GDM1 (cell line): ENCODE data around the gene SLC12A8.

Experiments used
- DNase-seq: peaks from one replicate; lab custom pipeline; 2025; lab: John Stamatoyannopoulos, UW

SLC12A8 gene

GRCh38 chr3:125212509-125213363 lies at the start of gene SLC12A8:
Gene SLC12A8, minus strand, starts transcription at chr3:125212748. Its CDS starts 1,399 bp downstream, at chr3:125211349.
- DNase-seq, result no peak

- no peak for DNase-seq
Measured at GRCh38 chr3:125262161-125262560, 49.6 kb upstream of the SLC12A8 start.

GRCh38 chr3:125261031-125261430 lies 48.5 kb upstream of the SLC12A8 start:
- DNase-seq, result no peak

- DNase-seq, result no peak
Measured at GRCh38 chr3:125260158-125260557, 47.6 kb upstream of the SLC12A8 start.

- peak; percentile 45 for DNase-seq
Measured at GRCh38 chr3:125257536-125257935, 45.0 kb upstream of the SLC12A8 start.

- no peak for DNase-seq
Measured at GRCh38 chr3:125256675-125257074, 44.1 kb upstream of the SLC12A8 start.

GRCh38 chr3:125250973-125251372 lies 38.4 kb upstream of the SLC12A8 start:
- no peak for DNase-seq

- no peak for DNase-seq
Measured at GRCh38 chr3:125246237-125246636, 33.7 kb upstream of the SLC12A8 start.

GRCh38 chr3:125245521-125245920 lies 33.0 kb upstream of the SLC12A8 start:
- no peak for DNase-seq

GRCh38 chr3:125240496-125240895 lies 27.9 kb upstream of the SLC12A8 start:
- no peak for DNase-seq

GRCh38 chr3:125239266-125239665 lies 26.7 kb upstream of the SLC12A8 start:
- DNase-seq, result no peak

GRCh38 chr3:125238759-125239158 lies 26.2 kb upstream of the SLC12A8 start:
- no peak for DNase-seq

GRCh38 chr3:125236331-125236903 lies 23.9 kb upstream of the SLC12A8 start:
- DNase-seq, result no peak

GRCh38 chr3:125234831-125235230 lies 22.3 kb upstream of the SLC12A8 start:
- DNase-seq, result no peak

GRCh38 chr3:125232401-125232800 lies 19.9 kb upstream of the SLC12A8 start:
- no peak for DNase-seq

GRCh38 chr3:125231895-125232294 lies 19.3 kb upstream of the SLC12A8 start:
- no peak for DNase-seq

- DNase-seq, result no peak
Measured at GRCh38 chr3:125229707-125230106, 17.2 kb upstream of the SLC12A8 start.

GRCh38 chr3:125229168-125229567 lies 16.6 kb upstream of the SLC12A8 start:
- no peak for DNase-seq

- DNase-seq, result no peak
Measured at GRCh38 chr3:125221831-125222230, 9.3 kb upstream of the SLC12A8 start.

GRCh38 chr3:125220727-125221429 lies 8.3 kb upstream of the SLC12A8 start:
- no peak for DNase-seq

- no peak for DNase-seq
Measured at GRCh38 chr3:125220183-125220582, 7.6 kb upstream of the SLC12A8 start.

GRCh38 chr3:125219261-125219701 lies 6.7 kb upstream of the SLC12A8 start:
- DNase-seq, result no peak

GRCh38 chr3:125214738-125215137 lies 2.2 kb upstream of the SLC12A8 start:
- DNase-seq, result no peak
